Mononuclear cell (primary cell): ENCODE data around the gene DRICH1. TPM values are rescaled to one million over a fixed set of nuclear protein-coding genes. Genes with fewer than 3 reads are reported as not detected.
"Not testable (repeated sequence)": the region's sequence is repeated elsewhere in the genome, so short reads cannot be mapped to it uniquely, and the experiment has no call there.

Experiments used
- H3K27me3 ChIP-seq: 2 replicates; pipeline ENCODE4 v1.6.0; 2011; ENCODE audit warnings: low read length, control low read depth; ENCODE audit not compliant: insufficient read depth
- H3K4me1 ChIP-seq: 2 replicates; pipeline ENCODE4 v1.5.1; 2011; ENCODE audit warnings: mild to moderate bottlenecking, low read length, control low read depth; ENCODE audit not compliant: insufficient read depth
- H3K4me3 ChIP-seq: 2 replicates; pipeline ENCODE4 v1.5.1; 2011; ENCODE audit warnings: mild to moderate bottlenecking, low read length, moderate library complexity
- H3K9me3 ChIP-seq: 2 replicates; pipeline ENCODE4 v1.5.1; 2011; ENCODE audit warnings: low read depth, mild to moderate bottlenecking, control low read depth, low read length
- total RNA-seq: library from RNA; depleted of rRNA; stranded (reverse); fragments of >200 nt; gene quantifications from one replicate; pipeline ENCODE4 v1.2.3, GENCODE V29; 2012

The DRICH1 gene
- total RNA-seq, 1 donor: 0.73 TPM

- not testable (repeated sequence) for H3K27me3 ChIP-seq, H3K4me3 ChIP-seq, H3K4me1 ChIP-seq
Measured at GRCh38 chr22:23660381-23660780, 28.3 kb upstream of the DRICH1 start.

GRCh38 chr22:23657727-23658126 lies 25.6 kb upstream of the DRICH1 start:
- no peaks in the 10 kb centered on the region for H3K4me1 ChIP-seq
- H3K4me3 ChIP-seq: no peak overlapping the region
- H3K27me3 ChIP-seq: no peaks in the 10 kb centered on the region
- no peaks in the 10 kb centered on the region for H3K9me3 ChIP-seq

More at GRCh38 chr22:23660381-23660780, 28.3 kb upstream of the DRICH1 start:
- not testable (repeated sequence) for H3K9me3 ChIP-seq

- Histone ChIP-seq H3K9me3 (no peaks in the 10 kb centered on the region), H3K27me3 (no peaks in the 10 kb centered on the region), H3K4me1 (no peaks in the 10 kb centered on the region), H3K4me3 (no peak overlapping the region)
Measured at GRCh38 chr22:23655891-23656475, 23.9 kb upstream of the DRICH1 start.

GRCh38 chr22:23652711-23653110 lies 20.6 kb upstream of the DRICH1 start:
- no peak overlapping the region for H3K4me3 ChIP-seq
- H3K27me3 ChIP-seq: no peaks in the 10 kb centered on the region
- H3K9me3 ChIP-seq: no peaks in the 10 kb centered on the region
- H3K4me1 ChIP-seq: no peaks in the 10 kb centered on the region

GRCh38 chr22:23652286-23652685 lies 20.2 kb upstream of the DRICH1 start:
- Histone ChIP-seq H3K9me3 (no peaks in the 10 kb centered on the region), H3K4me3 (no peak overlapping the region), H3K27me3 (no peaks in the 10 kb centered on the region), H3K4me1 (no peaks in the 10 kb centered on the region)

- H3K27me3 ChIP-seq: no peaks in the 10 kb centered on the region
- no peak overlapping the region for H3K4me3 ChIP-seq
- no peaks in the 10 kb centered on the region for H3K4me1 ChIP-seq
- H3K9me3 ChIP-seq: no peaks in the 10 kb centered on the region
Measured at GRCh38 chr22:23651676-23652075, 19.6 kb upstream of the DRICH1 start.

GRCh38 chr22:23649071-23649501 lies 17.0 kb upstream of the DRICH1 start:
- Histone ChIP-seq H3K9me3 (no peaks in the 10 kb centered on the region), H3K4me3 (no peak overlapping the region), H3K27me3 (no peaks in the 10 kb centered on the region), H3K4me1 (no peaks in the 10 kb centered on the region)

GRCh38 chr22:23646526-23646925 lies 14.4 kb upstream of the DRICH1 start:
- not testable (repeated sequence) for H3K27me3 ChIP-seq, H3K4me3 ChIP-seq, H3K4me1 ChIP-seq, H3K9me3 ChIP-seq

- not testable (repeated sequence) for H3K9me3 ChIP-seq, H3K27me3 ChIP-seq, H3K4me1 ChIP-seq, H3K4me3 ChIP-seq
Measured at GRCh38 chr22:23640206-23640605, 8.1 kb upstream of the DRICH1 start.

- Histone ChIP-seq H3K4me1 (no peaks in the 10 kb centered on the region), H3K27me3 (no peaks in the 10 kb centered on the region), H3K4me3 (no peak overlapping the region), H3K9me3 (no peaks in the 10 kb centered on the region)
Measured at GRCh38 chr22:23639661-23640060, 7.5 kb upstream of the DRICH1 start.

GRCh38 chr22:23638611-23639010 lies 6.5 kb upstream of the DRICH1 start:
- H3K27me3 ChIP-seq: no peaks in the 10 kb centered on the region
- no peaks in the 10 kb centered on the region for H3K4me1 ChIP-seq
- H3K9me3 ChIP-seq: no peaks in the 10 kb centered on the region
- H3K4me3 ChIP-seq: no peak overlapping the region

- H3K4me3 ChIP-seq, H3K27me3 ChIP-seq: not testable (repeated sequence)
Measured at GRCh38 chr22:23635291-23635690, 3.2 kb upstream of the DRICH1 start.

GRCh38 chr22:23628056-23628743 lies 3.9 kb downstream of the DRICH1 start:
- not testable (repeated sequence) for H3K4me3 ChIP-seq

More at GRCh38 chr22:23635291-23635690, 3.2 kb upstream of the DRICH1 start:
- H3K4me1 ChIP-seq, H3K9me3 ChIP-seq: not testable (repeated sequence)

GRCh38 chr22:23627401-23628055 lies 4.6 kb downstream of the DRICH1 start:
- not testable (repeated sequence) for H3K4me1 ChIP-seq, H3K4me3 ChIP-seq, H3K9me3 ChIP-seq, H3K27me3 ChIP-seq

More at GRCh38 chr22:23628056-23628743, 3.9 kb downstream of the DRICH1 start:
- not testable (repeated sequence) for H3K4me1 ChIP-seq, H3K9me3 ChIP-seq, H3K27me3 ChIP-seq

GRCh38 chr22:23626286-23626975 lies 5.7 kb downstream of the DRICH1 start:
- no peak overlapping the region for H3K4me3 ChIP-seq
- H3K27me3 ChIP-seq: no peaks in the 10 kb centered on the region
- no peaks in the 10 kb centered on the region for H3K9me3 ChIP-seq
- H3K4me1 ChIP-seq: no peaks in the 10 kb centered on the region
